Activated CD4-positive, alpha-beta T cell treated with anti-CD3 and anti-CD28 coated beads for 48 hours (primary cell): ENCODE results near the gene KCNMA1.

ENCODE experiments used
- DNase-seq: peaks from one replicate; pipeline ENCODE4 v3.0.0-alpha.2; 2020

The KCNMA1 gene

DNA sequence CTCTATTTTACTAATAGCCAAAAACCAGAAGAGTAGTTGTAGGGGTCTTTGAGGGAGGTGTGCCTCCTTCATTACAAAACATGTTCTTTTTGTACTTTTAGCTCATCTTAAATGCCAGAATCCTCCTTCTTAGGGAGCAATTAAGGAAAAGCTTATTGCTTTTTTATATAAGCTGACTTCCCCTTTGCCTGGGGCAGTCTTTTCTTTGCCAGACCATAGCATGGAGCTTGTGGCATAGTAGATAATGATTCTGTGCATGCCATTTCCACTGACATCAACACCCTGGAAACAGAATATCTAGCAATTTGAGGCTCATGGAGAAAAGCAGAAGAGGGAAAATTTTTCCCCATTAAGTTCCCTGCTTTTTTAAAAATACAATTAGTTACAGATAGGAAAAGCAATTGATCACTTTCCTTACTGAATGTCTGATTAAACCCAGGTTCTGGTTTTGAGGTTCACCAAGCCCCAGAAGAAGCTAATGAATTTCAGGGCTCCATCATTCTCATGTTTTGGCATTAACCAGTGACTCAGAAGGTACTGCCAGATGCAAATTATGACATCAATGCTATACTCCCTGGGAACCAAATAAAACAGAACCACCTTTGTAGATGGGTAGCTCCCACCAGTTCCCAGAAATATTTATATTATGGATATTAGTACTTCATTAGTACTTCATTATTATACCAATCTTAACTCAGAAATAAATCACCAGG, 410.6 kb downstream of the KCNMA1 start:
- DNase-seq: no peak

DNA sequence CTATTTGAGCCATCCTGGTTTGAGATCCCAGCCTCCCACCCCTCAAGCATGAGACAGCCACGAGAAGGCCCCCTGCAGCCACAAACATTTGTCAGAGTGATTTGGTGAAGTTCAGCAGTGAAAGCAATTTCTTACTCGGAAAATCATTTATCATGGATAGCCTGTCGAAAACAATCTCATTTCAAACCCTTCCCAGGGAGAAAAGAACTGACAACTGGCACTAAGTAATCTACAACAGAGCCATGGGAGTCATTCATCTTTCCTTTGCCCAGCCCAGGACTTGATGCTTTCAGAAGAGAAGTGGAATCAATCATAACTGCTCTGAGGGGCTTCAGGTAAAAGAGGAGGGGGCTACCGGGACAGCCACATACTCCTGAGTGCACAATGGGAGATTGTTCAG, 411.2 kb downstream of the KCNMA1 start:
- DNase-seq: no peak

DNA sequence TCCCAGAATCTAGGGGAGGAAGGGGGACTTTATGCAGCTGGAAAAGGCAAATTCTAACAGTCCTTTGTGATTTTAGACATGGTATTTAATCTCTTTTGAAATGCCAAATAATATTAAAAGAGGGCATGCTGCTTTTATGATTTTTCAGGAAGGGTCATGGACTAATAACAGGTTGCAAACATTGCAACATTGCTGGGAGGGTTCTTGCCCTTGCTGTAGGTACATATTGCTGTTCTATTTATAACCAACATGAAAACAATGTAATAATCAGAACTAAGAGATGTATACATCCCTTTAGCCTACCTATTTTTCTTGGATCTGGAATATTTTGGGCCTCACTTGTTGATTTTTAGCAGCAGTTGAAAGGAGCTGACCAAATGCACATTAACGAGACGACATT, 411.6 kb downstream of the KCNMA1 start:
- no peak for DNase-seq

DNA sequence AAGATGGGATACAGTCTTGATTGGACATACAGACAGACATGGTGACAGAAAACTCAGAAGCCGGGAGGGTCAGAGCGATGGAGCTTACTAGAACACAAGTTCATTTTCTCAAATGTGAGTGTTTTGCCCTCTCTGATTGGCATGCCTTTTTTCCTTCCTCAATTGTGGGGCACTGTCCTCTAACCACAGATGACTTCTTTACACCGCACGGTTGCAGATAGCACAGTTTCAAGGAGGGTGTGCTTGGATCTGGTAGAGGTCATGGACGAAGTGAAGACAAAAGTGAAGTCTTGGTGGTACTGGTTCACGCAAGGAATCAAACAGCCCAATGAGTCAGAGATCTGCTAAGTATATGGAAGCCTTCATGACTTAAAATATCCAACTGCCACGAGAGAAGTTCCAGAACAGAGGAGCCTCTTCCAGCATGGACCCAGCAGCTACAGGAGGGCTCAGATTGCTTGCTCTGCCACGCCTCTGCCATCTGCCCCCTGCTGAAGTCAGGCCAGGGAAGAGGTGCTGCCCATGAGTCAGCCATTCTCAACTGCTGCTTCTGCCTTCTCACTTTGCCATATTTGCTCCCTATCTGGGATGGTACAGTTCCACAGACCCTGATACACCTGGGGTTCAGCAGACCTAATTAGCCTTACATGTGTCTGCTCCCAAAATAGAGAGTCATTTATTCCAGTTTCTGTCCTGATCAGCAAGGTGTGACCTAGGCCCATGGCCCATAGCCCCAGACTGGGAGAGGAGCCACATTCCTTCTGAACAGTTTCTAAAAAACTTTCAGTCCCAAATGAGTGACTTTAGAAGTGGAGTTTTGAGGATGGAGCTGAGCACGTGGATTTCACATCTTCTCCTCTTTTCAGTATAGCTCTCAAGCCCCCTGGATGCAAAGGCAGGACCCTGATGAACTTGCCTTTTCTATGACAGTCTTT, 413.8 kb downstream of the KCNMA1 start:
- DNase-seq: no peak

DNA sequence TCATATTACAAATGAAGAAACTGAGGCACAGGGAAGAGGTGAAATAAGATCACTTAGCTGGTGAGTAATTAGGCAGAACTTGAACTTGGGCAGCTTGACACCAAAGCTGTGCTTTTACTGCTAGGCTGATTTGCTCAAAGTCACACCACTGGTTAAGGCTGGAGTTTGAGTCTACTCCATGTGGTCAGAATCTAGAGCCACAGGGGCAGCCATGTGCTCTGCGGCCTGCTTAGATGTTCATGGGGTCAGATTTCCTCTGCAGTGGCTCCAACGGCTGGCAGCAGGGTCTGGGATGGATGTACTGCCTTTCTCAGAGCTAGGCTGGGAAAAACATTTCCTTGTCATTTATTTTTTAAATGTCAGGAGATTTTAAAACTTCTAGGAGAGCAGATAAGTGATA, 417.5 kb downstream of the KCNMA1 start:
- DNase-seq: no peak

DNA sequence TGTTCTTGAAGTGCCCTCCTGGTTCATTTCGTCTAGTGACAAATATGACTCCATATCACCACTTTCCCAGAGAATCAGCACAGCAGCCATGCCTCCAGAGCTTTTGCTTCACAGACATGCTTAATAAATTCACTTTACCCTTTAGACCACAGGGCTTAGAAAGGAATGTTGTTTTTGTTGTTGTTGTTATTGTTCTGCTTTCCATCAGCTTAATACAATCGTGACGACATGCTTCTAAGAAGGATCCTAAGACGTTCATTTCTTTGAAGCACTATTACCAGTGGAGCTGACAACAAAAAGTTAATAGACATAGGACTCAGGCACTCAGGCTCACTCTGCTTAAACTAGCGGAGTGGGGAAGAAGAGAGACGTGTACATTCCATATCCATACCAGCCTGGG, 418.6 kb downstream of the KCNMA1 start:
- no peak for DNase-seq

DNA sequence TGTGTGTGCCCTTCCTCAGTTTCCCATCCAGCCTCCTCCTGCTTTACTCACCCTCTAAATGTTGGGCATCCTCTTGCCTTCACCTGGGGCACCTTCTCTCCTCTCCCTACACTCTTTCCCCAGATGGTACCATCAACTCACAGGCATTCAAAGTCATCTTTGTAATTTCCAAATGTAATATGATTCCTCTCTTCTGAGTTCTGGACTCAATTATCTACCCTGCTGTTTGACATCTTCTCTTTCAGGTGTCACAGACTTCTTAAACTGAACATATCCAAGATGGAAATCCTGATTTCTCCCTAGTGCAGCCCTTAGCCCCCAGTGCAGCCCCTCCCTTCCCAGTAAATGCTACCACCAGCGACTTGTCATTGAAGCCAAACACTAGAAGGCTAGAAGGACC, 422.8 kb downstream of the KCNMA1 start:
- no peak for DNase-seq

DNA sequence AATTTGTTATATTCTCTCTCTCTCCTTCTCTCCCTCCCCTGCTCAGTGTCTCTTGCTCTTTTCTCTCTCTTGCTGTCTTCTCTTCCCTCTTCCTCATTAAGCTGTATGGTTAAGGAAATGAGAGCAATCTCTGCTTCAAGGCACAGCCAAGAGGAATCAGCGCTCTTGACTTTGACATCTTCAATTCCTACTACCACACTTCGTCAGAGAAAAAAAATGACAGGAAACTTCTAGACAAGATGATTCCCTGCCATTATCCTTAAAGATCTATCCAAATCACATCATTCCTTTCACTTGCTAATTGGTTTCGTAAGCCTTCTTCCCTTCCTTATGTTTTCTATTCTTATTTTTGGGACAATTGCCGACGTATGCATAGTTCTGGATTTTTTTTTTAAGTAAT, 425.0 kb downstream of the KCNMA1 start:
- DNase-seq: no peak

DNA sequence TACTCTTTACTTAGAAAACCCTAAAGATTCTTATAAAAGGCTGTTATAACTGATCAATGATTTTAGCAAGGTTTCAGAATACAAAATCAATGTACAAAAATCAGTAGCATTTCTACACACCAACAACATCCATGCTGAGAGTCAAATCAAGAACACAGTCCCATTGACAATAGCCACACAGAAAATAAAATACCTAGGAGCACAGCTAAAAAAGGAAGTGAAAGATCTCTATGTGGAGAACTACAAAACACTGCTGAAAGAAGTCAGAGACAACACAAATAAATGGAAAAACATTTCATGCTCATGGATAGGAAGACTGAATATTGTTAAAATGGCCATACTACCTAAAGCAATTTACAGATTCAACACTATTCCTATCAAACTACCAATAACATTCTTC, 427.0 kb downstream of the KCNMA1 start:
- no peak for DNase-seq

DNA sequence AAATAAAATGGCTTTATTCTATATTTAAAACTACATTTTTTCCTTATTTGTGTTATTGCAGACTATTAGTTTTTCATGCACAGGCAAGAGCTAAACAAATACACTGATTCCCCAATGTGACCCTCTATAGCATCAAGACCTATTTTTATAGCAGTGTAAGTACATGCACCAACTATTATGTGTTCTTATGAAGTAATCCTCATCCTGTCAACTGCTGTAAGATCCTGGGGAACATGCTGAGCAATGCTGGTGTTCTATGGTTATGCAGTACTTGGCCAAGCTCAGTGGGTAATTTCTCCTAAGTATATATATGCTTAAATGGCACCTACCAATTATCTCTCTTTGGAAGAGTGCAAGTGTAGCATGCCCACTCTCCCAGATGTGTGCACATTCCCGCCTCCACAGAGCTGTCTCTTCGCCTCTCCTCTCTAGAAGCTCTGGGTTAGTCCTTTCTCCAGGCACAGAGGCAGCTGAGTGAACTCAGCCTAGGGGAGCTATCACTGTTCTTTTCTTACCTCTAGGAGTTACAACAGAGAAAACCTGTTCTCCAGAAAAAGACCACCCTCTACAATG, 428.8 kb downstream of the KCNMA1 start:
- DNase-seq: no peak

DNA sequence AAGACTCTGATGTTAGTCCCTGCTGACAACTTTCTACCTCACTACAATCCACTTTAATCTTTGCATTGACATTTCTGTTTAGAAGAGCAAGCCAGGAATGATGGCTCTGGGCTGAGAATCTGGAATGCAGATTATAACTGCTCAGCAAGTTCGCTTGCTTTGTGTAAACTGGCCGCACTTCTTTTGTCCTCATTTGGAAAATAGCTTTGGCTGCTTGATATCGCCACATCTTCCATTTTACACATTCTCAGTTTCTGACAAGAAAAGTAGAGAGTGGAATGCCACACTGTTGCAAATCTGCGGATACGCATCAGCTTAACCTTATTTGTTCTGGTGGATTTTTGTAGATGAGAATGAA, 429.8 kb downstream of the KCNMA1 start:
- DNase-seq: no peak

DNA sequence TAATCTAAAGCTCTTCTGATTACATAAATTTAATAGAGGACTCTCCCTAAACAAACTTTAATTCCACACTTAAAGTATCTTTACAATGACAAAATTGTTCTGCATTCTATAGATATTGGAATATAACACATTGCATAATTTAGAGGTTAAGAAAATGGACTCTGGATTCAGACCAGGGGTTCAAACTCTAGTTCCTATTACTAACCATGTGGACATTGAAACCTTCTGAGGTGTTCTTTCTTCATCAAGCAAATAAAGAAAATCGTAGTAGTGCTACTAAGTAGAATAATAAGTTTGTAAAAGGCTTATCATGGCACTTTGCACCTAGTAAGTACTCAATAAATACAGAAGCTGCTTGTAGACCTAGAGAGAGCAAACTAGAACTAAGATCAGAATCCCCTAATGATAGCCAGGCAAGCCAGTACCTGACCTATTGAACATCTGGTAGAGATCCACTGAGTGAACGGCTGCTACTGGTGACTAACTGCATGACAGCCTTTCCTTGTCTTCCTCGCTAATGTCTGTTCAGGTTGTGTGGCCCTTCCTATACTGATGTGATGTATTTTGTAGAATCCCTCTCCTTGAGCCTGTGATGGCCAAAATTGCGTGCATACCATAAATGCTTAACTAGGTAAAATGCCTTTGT, 430.3 kb downstream of the KCNMA1 start:
- no peak for DNase-seq

DNA sequence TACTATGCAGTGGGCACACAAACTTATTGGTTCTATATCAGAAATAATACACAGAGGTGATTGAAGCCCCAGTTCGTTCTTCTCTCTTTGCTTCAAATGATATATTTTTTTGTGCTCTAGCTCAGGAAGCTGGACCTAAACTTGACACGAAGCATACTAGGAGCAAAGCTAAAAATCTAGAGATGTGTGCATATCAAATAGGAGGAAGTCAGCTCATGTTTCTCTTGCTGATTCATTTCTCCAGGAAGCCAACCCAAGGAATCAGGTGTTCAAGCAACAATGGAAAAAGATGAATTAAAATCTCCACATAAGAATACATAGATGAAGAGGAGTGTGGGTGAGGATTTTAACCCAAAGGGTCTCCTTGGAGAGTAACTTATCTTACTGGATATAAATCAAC, 432.5 kb downstream of the KCNMA1 start:
- no peak for DNase-seq

DNA sequence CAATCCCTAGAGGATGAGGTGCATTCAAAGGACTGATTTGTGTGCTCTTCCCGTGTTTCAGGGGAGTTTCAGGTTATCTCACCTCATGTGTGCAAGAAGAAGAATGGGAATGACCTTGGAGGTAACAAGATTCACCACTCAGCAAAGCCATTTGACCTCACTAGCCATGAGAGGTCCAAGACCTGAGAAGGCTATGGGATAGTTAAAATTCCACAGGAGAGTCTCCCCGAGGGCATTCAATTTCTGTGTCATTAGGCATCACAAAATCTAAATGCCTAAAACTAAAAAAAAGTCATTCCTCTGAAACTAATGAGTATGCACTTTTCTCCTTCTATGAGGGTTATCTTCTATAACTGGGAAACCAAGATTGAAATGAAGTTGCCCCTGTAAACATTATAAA, 433.4 kb downstream of the KCNMA1 start:
- DNase-seq: no peak

DNA sequence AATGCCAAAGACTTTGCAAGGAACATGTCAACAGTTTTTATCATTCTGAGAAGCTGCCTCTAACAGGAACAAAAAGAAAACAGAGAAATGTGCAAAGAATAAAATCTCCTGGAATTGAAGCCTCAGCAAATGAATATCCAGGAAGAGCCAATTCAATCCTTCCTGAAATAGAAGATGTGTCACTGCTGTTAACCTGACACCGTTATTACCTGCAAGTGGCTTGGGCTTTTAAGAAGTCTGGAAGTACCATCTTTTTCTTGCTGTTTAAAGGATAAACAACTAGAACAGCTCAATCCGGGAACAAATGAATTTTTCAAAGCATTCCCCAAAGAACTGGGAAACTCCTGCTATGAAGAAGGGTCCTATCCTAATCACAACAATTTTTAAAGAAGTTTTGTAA, 434.8 kb downstream of the KCNMA1 start:
- no peak for DNase-seq

DNA sequence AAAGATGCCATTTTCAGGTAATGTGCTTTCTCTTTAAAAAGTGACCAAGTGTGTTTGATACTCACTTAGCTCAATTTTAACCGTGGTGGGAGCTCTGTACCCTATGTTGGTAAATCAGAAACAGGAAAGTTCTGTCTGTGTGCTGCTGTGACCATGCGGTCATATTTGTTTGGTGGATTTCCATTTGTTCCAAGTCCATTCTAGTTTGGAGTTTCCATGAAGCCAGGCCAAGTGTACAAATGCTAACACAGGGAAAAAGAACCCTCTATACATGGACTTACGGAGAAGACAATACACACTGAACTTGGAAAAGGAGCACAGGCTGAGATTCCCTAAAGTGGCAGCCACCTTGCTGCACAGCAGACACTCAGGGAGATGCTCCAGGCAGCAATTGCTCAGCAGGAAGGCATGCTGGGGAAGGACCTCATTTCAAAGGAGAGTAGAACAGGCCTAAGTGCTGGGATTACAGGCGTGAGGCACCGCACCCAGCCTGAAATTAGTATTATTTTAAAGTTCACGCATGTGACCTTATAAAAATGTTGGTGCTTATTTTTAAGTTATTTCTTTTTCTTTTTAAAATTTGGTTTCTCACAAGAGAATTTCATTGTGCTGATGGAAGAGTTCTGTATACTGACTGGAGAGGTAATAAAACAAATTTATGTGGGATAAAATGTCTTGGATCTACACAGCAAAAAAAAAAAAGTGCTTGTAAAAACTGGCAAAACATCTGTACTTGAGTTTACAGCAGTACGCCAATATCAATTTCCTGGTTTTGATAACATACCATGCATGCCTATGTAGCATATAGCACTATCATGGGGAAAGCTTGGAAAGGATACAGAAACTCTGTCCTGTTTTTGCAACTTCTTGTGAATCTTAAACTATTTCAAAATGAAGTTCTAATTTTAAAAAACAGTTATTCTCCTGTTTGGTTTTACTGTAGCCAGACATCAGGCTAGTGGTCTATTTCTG, 436.2 kb downstream of the KCNMA1 start:
- no peak for DNase-seq

DNA sequence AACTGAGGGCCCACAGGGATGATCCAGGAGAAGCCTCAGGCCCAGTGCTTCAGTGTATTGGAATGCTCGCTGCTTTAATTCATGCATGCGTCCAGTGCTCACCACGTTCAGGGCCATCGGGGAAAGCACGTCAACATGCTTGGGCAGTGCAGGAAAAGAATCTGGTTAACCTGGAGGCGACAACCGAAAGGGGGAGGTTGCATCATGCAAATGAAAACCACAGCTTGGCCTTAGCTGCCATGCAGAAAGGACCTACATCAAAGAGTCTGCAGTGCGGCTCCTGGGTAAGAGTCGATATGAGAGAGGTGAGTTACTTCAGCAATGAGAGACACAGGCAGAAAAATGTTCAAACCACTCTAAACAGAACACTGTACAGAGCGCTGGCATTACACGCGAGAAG, 440.1 kb downstream of the KCNMA1 start:
- no peak for DNase-seq

DNA sequence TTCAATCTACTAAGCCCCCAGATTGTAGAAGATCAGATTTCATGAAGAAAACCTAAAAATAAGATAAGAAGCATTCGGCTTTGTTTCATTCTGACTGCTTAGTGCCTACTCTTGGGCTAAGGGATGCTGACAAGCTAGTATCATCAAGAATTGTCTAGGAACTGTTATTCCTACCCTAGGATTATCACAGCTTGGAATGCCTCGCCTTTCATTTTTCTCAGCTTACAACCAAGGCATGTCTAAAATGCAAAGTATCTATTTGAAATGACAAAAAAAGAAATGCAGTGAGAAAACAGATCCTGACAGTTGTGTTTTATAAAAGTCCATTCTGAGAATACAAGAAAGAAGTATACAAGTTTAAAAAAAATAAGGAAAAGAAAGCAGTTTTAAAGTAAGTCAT, 441.0 kb downstream of the KCNMA1 start:
- DNase-seq: no peak

DNA sequence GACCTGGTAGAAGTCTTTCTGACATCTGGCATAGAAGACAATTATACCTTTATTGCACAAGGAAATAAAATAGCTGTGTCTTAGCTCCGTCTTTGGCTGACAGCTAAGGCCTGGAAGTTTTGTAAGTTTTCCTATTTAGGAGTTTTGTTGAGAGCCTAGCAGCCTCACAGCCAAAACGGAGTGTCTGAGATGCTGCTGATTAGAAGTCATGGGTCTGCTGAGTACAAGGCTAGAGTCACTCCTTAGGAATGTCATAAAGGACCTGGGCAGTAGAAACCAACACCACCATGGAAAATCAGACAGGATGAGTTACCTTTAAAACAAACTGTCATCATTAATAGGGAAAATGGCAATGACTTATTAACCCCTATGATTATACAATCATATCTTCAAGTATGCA, 442.5 kb downstream of the KCNMA1 start:
- no peak for DNase-seq

DNA sequence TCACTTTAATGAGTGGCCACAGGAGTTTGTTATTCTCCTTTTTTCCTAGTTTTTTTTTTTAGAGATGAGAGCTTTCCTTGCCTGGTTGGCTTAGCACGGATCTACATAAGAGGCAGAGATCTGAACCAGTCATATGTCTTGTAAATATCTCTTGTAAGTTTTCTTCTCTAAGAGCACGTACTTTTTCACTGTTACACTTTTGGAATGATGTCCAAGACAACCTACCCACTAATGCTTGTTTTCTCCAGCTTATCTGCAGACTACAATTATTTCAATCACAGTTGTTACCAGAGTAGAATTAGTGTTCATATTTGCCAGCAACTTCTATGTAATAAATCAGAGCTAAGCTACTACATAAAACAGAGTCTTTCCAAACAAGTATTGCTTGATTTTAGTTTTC, 444.6 kb downstream of the KCNMA1 start:
- no peak for DNase-seq

DNA sequence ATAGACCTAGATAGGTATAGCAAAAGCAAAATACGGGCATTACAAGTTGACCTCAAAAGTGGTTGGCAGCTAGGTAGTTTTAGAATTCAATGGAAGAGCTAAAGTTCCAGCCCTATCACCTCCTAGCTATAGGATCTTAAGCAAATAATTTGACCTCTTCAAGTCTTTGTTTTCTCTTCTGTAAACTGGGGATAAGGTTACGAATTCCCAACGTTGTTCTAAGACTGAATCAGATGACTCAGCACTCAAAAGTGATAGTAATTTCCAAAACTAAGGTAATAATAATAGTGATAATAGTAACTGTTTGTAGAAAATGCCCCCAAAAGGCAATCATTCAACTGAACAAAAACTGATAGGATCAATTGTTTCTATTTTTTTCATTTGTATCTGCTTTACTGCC, 445.2 kb downstream of the KCNMA1 start:
- no peak for DNase-seq

DNA sequence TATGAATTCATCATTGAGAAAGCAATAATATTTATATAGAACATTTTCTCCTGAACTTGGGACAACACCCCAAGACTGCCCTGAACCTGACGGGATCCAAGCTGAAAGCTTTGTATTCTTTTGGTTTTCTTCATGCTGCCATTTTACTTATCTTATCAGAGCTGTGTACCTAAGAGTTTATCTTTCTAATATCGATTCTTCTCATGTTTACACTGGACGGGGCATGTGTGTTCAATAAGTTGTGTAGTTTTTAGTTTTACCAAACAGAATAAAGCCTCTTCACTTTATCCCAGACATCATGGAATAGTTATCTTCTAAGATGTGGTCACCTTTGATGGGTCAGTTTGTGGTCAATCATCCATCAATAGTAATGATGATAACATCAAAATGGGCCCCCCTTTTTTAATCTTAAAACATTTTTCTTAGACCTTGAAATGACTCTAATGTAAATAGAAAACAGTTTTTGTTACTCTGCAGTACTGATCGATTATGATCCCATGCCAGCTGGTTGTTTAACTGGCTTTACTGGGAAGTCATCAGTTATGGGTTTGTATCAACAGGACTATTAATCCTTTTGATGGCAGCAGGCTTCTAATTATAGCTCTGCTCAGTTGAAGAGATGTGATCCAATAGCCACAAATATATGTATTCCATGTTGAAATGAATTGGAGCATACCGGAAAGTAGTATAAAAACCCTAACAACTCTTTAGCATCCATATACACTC, 446.1 kb downstream of the KCNMA1 start:
- DNase-seq: no peak
